AG04450 (cell line): ENCODE measurements around the gene GORAB. TPM values are rescaled to one million over a fixed set of nuclear protein-coding genes. Genes with fewer than 3 reads are reported as not detected.

ENCODE experiments used
- CTCF ChIA-PET: fragments of 300-600, 350-600 bp; formaldehyde crosslinking; extraction: SDS; loops from one replicate; lab custom pipeline; 2022; ENCODE audit warnings: antibody characterized with exemption, inconsistent platforms; lab: Charles Lee
- POLR2A ChIA-PET: fragments of 350-600 bp; formaldehyde crosslinking; extraction: SDS; loops from one replicate; lab custom pipeline; 2021; ENCODE audit warnings: antibody characterized with exemption, inconsistent platforms; lab: Yijun Ruan, JAX
- DNase-seq: peaks from one replicate; pipeline ENCODE4 v3.0.0-alpha.2; 2011; ENCODE audit warnings: low read depth, low spot score
- H3K27ac ChIP-seq: one replicate; pipeline ENCODE4 v1.5.1; 2012; ENCODE audit warnings: low read depth, low read length, control low read depth
- H3K27me3 ChIP-seq: one replicate; pipeline ENCODE4 v1.6.0; 2012; ENCODE audit warnings: low read length; ENCODE audit not compliant: control insufficient read depth, insufficient read depth
- H3K4me3 ChIP-seq: 2 replicates; pipeline ENCODE4 v1.5.1; 2011; ENCODE audit warnings: mild to moderate bottlenecking, low read depth, low read length, control low read depth
- H3K9me3 ChIP-seq: 2 replicates; pipeline ENCODE4 v1.5.1; 2012; ENCODE audit warnings: low read length; ENCODE audit not compliant: control insufficient read depth, insufficient read depth
- CTCF ChIP-seq: IDR thresholded peaks from 2 replicates; pipeline ENCODE4 v1.5.1; 2011; ENCODE audit warnings: low read depth, low read length, control low read depth, inconsistent platforms
- polyA plus RNA-seq: library from polyadenylated mRNA; depleted of rRNA; stranded (reverse); fragments of >200 nt; gene quantifications from 2 replicates; pipeline ENCODE4 v1.2.3, GENCODE V29; 2011

Gene GORAB
- polyA plus RNA-seq, 1 experiment = 23.5 TPM

- no peak for TF ChIP-seq CTCF
- Histone ChIP-seq H3K4me3 (no peak overlapping the region), H3K27me3 (no peaks in the 10 kb centered on the region), H3K9me3 (no peaks in the 10 kb centered on the region), H3K27ac (no peak overlapping the region)
- ChIA-PET CTCF (no interaction called here), POLR2A (interaction anchor here (0.7 kb wide), 1 partner anchor 764 kb away, joined by 4 read pairs; no protein-coding TSS in a partner anchor)
- no peak for DNase-seq
Observed at GRCh38 chr1:170592591-170593111, 60.7 kb downstream of the GORAB start.

- TF ChIP-seq CTCF = no peak
- POLR2A ChIA-PET = no interaction called here
- CTCF ChIA-PET = interaction anchor here (1.0 kb wide), 1 partner anchor 11 kb away, joined by 3 read pairs; no protein-coding TSS in a partner anchor
- Histone ChIP-seq H3K4me3 (no peak overlapping the region), H3K27ac (no peak overlapping the region), H3K9me3 (no peaks in the 10 kb centered on the region), H3K27me3 (no peaks in the 10 kb centered on the region)
- no peak for DNase-seq
Observed at GRCh38 chr1:170593173-170594011, 61.4 kb downstream of the GORAB start.

GRCh38 chr1:170594066-170594626 is 62.2 kb downstream of the GORAB start:
- Histone ChIP-seq H3K4me3 (no peak overlapping the region), H3K27me3 (no peaks in the 10 kb centered on the region), H3K9me3 (no peaks in the 10 kb centered on the region), H3K27ac (no peak overlapping the region)
- DNase-seq = no peak
- CTCF ChIA-PET = interaction anchor here (1.0 kb wide), 1 partner anchor 11 kb away, joined by 3 read pairs; no protein-coding TSS in a partner anchor
- POLR2A ChIA-PET = no interaction called here
- TF ChIP-seq CTCF = no peak

GRCh38 chr1:170596701-170597100 is 64.7 kb downstream of the GORAB start:
- POLR2A ChIA-PET = no interaction called here
- TF ChIP-seq CTCF = no peak

GRCh38 chr1:170598618-170599017 is 66.7 kb downstream of the GORAB start:
- peaks cover 7% of the 10 kb centered on the region; the same call in 1 of the 2 replicates for H3K9me3 ChIP-seq
- no peak overlapping the region for H3K4me3 ChIP-seq
- POLR2A ChIA-PET = no interaction called here
- no peaks in the 10 kb centered on the region for H3K27me3 ChIP-seq
- H3K27ac ChIP-seq = no peak overlapping the region
- CTCF ChIA-PET = no interaction called here
- no peak for DNase-seq
- TF ChIP-seq CTCF = no peak

More at GRCh38 chr1:170596701-170597100, 64.7 kb downstream of the GORAB start:
- Histone ChIP-seq H3K27ac (no peak overlapping the region), H3K4me3 (no peak overlapping the region), H3K9me3 (peaks cover 5% of the 10 kb centered on the region; the same call in 1 of the 2 replicates), H3K27me3 (no peaks in the 10 kb centered on the region)
- no peak for DNase-seq
- CTCF ChIA-PET = interaction anchor here (1.5 kb wide), 1 partner anchor 8 kb away, joined by 3 read pairs; no protein-coding TSS in a partner anchor
